ENCODE results near the gene SLC16A7.

SLC16A7 gene

DNA sequence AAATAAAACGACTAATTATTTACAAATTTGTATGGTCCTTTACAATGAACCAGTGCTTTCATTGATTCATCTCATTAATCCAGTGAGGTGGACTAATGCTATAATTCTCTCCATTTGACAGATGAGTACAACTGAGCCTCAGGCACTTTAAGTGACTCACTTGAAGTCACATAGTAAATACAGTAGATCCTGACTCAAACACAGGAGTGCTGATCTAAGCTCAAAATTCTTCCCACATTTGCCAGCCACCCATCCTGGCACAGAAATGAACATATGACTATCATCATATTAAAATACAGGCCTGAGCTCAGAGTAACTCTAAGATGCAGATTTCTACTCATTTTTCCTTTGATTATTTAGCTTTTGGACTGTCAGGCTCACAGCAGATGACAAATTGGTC lies 30.6 kb downstream of the SLC16A7 start:
- no peaks in the 10 kb centered on the region for H3K27me3 ChIP-seq (ENCODE audit: control insufficient read depth, insufficient read depth, low read length)
- no peak overlapping the region for H3K9ac ChIP-seq (ENCODE audit: low read depth, low read length)
- no peaks in the 10 kb centered on the region for H3K4me1 ChIP-seq (ENCODE audit: control insufficient read depth, insufficient read depth, low read length)
- H3K4me3 ChIP-seq (ENCODE audit: low read depth, low read length), result no peak overlapping the region
- H3K9me3 ChIP-seq (ENCODE audit: control insufficient read depth, insufficient read depth, low read length), result no peaks in the 10 kb centered on the region
- H3K36me3 ChIP-seq (ENCODE audit: control insufficient read depth, insufficient read depth, low read length), result no peaks in the 10 kb centered on the region

DNA sequence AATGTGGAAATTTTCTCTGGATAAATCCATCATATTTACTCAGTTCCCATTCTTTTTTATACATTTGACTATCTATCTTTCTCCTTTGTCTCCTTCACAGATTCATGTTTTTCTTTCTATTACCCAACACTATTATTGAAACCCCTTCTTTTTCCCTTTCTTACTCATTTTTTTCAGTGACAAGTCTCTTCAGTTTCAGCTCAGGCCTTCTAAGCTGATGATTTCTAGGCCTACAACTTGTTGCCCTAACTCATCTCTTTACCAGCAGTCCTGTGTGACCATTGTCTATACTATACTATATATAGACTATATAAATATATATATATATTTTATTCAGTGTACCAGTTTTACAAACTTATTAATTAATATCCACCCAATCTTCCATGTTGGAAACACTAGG lies 31.8 kb downstream of the SLC16A7 start:
- Histone ChIP-seq H3K9me3 (ENCODE audit: control insufficient read depth, insufficient read depth, low read length) (no peaks in the 10 kb centered on the region), H3K9ac (ENCODE audit: low read depth, low read length) (no peak overlapping the region)

DNA sequence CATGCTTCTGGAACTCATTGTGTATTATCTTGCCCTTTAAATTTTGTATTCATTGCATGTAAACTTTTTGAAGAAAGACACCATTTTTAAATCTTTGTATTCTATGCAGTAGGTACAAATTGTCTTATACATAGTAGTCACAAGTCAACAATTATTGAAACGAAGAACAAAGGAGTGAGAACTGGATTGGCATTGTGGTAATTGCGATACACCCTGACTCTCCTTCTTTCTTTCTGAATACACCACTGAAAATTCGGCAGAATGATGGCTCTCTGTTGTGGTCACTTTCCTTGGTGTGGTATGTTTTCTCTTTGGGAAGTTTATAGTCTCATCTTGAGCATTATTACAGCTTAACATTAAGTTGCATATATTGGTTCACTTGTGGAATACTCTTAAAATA lies 34.1 kb downstream of the SLC16A7 start:
- no peaks in the 10 kb centered on the region for H3K9me3 ChIP-seq (ENCODE audit: control insufficient read depth, insufficient read depth, low read length)
- no peak overlapping the region for H3K9ac ChIP-seq (ENCODE audit: low read depth, low read length)
- no peaks in the 10 kb centered on the region for H3K36me3 ChIP-seq (ENCODE audit: control insufficient read depth, insufficient read depth, low read length)
- H3K4me3 ChIP-seq (ENCODE audit: low read depth, low read length), result no peak overlapping the region
- H3K4me1 ChIP-seq (ENCODE audit: control insufficient read depth, insufficient read depth, low read length), result no peaks in the 10 kb centered on the region
- no peaks in the 10 kb centered on the region for H3K27me3 ChIP-seq (ENCODE audit: control insufficient read depth, insufficient read depth, low read length)

More for the DNA sequence above, 31.8 kb downstream of the SLC16A7 start:
- Histone ChIP-seq H3K4me1 (ENCODE audit: control insufficient read depth, insufficient read depth, low read length) (no peaks in the 10 kb centered on the region), H3K27me3 (ENCODE audit: control insufficient read depth, insufficient read depth, low read length) (no peaks in the 10 kb centered on the region), H3K4me3 (ENCODE audit: low read depth, low read length) (no peak overlapping the region), H3K36me3 (ENCODE audit: control insufficient read depth, insufficient read depth, low read length) (no peaks in the 10 kb centered on the region)

DNA sequence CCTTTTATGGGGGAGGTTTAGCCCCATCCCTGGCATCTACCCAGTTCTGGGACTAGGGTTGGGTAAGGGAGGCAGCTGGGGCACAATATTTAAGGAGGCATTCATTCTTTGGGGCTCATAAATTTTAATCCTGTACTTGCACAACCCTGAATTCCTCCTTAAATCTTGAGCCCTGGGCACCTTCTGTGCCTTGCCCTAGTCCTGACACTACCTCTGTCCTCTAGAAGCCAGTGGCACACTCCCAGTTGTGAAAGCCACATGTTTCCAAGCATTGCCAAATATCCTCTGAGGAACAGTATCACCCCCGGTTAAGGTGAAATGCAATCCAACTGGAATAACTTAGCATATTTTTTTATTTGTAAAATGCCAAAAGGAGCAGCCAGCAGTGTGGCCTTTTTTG lies 36.6 kb downstream of the SLC16A7 start:
- no peaks in the 10 kb centered on the region for H3K36me3 ChIP-seq (ENCODE audit: control insufficient read depth, insufficient read depth, low read length)

DNA sequence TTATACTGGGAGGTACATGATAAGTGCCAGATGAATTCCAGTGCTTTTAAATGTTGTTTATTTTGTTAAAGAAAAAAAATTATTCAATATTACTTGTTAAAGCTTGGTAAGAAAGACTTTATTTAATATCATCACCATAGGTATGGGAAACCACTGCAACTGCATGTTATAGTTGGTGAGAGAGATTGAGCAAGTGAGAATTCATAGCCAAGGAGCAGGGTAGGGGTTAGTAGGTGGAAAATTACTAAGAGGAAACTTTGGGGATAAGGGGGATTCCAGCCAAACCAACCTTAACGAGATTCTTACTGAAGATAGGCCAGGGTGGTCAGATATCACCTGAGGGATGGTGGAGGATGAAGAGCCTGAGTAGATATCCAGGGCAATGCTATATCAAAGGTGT lies 38.4 kb downstream of the SLC16A7 start:
- Histone ChIP-seq H3K4me3 (ENCODE audit: low read depth, low read length) (no peak overlapping the region), H3K36me3 (ENCODE audit: control insufficient read depth, insufficient read depth, low read length) (no peaks in the 10 kb centered on the region)

More for the DNA sequence above, 36.6 kb downstream of the SLC16A7 start:
- H3K9ac ChIP-seq (ENCODE audit: low read depth, low read length), result no peak overlapping the region
- H3K27me3 ChIP-seq (ENCODE audit: control insufficient read depth, insufficient read depth, low read length), result no peaks in the 10 kb centered on the region
- no peaks in the 10 kb centered on the region for H3K4me1 ChIP-seq (ENCODE audit: control insufficient read depth, insufficient read depth, low read length)
- H3K4me3 ChIP-seq (ENCODE audit: low read depth, low read length), result no peak overlapping the region
- no peaks in the 10 kb centered on the region for H3K9me3 ChIP-seq (ENCODE audit: control insufficient read depth, insufficient read depth, low read length)

DNA sequence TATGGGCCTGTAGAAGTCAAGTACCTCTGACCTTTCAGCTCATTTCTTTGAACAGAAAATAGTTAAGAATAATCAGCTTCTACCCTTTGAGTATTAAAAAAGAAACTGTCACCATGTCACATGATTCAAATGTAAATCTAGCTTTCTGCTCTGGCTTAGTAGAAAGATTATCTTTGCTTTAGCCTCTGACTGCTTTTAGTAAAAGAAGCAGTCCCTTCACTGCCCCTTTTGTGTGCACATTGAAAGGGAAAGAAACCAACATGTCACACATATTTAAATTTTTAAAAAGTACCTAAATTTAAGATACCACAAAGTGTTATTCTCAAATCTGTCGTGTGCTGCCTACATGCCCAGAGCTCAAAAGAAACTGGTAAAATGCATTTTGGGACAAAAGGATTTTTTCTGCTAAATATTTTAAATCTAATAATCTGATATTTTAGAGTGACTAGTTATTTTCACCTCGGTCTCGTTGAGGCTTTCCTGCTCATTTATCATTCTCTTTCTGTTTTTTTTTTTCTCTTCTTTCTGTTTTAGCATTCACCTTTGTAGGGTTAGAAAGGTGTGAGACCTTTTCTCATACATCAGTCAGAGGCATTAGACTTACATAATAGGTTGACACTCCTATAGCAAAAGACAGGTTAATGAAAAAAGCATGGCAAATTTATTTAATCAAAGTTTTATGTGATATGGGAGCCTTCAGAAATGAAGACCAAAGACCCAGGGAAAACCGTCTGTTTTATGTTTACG lies 41.3 kb downstream of the SLC16A7 start:
- no peaks in the 10 kb centered on the region for H3K36me3 ChIP-seq (ENCODE audit: control insufficient read depth, insufficient read depth, low read length)
- H3K9me3 ChIP-seq (ENCODE audit: control insufficient read depth, insufficient read depth, low read length), result no peaks in the 10 kb centered on the region
- no peak overlapping the region for H3K4me3 ChIP-seq (ENCODE audit: low read depth, low read length)
- no peak overlapping the region for H3K9ac ChIP-seq (ENCODE audit: low read depth, low read length)
- peaks cover 2% of the 10 kb centered on the region for H3K4me1 ChIP-seq (ENCODE audit: control insufficient read depth, insufficient read depth, low read length)
- no peaks in the 10 kb centered on the region for H3K27me3 ChIP-seq (ENCODE audit: control insufficient read depth, insufficient read depth, low read length)

More for the DNA sequence above, 38.4 kb downstream of the SLC16A7 start:
- H3K4me1 ChIP-seq (ENCODE audit: control insufficient read depth, insufficient read depth, low read length), result no peaks in the 10 kb centered on the region
- H3K27me3 ChIP-seq (ENCODE audit: control insufficient read depth, insufficient read depth, low read length), result no peaks in the 10 kb centered on the region
- H3K9me3 ChIP-seq (ENCODE audit: control insufficient read depth, insufficient read depth, low read length), result no peaks in the 10 kb centered on the region
- H3K9ac ChIP-seq (ENCODE audit: low read depth, low read length), result no peak overlapping the region

DNA sequence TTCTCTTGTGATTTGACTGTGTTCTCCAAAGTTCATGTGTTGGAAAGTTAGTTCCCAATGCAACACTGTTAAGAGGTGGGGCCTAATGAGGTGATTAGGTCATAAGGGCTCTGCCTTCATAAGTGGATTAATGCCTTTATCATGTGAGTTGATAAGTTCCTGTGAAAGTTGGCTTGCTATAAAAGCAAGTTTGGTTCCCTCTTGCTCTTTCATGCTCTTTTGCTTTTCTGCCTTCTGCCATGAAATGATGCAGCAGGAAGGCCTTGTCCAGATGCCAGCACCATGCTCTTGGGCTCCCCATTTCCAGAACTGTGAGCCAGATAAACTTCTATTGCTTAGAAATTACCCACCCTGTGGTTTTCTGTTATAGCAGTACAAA lies 41.9 kb downstream of the SLC16A7 start:
- Histone ChIP-seq H3K4me3 (ENCODE audit: low read depth, low read length) (no peak overlapping the region), H3K9ac (ENCODE audit: low read depth, low read length) (no peak overlapping the region), H3K4me1 (ENCODE audit: control insufficient read depth, insufficient read depth, low read length) (peaks cover 2% of the 10 kb centered on the region), H3K27me3 (ENCODE audit: control insufficient read depth, insufficient read depth, low read length) (no peaks in the 10 kb centered on the region), H3K36me3 (ENCODE audit: control insufficient read depth, insufficient read depth, low read length) (no peaks in the 10 kb centered on the region), H3K9me3 (ENCODE audit: control insufficient read depth, insufficient read depth, low read length) (no peaks in the 10 kb centered on the region)

DNA sequence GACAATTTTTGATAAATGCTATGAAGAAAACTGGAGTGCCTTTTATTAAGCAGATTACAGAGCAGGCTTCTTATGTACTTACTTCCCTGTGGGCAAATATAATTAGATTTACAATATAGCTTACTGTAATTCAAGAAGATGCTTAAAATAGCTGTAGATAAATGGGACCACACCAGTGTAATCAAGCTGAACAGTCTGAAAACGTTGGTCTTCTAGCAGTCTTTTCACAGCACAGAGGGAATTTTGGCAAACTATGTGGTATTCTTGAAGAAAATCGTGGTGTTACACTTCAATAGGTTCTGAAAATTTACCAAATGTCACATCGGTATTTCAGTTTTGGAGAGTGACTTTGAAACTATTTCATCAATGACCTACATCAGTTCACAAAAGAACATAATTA lies 47.7 kb downstream of the SLC16A7 start:
- peaks cover 2% of the 10 kb centered on the region for H3K4me1 ChIP-seq (ENCODE audit: control insufficient read depth, insufficient read depth, low read length)
- H3K9me3 ChIP-seq (ENCODE audit: control insufficient read depth, insufficient read depth, low read length), result no peaks in the 10 kb centered on the region
- H3K4me3 ChIP-seq (ENCODE audit: low read depth, low read length), result no peak overlapping the region

DNA sequence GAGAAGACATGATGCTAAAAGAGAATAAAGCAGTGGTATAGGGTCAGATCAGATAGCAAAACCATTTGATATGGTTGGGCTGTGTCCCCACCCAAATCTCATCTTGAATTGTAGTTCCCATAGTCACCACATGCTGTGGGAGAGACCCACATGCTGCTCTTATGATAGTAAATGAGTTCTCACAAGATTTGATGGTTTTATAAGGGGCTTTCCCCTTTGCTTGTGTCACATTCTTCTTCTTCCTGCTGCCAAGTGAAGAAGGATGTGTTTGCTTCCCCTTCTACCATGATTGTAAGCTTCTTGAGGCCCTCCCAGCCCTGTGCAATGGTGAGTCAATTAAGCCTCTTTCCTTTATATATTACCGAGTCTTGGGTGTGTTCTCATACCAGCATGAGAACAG lies 49.4 kb downstream of the SLC16A7 start:
- no peaks in the 10 kb centered on the region for H3K4me1 ChIP-seq (ENCODE audit: control insufficient read depth, insufficient read depth, low read length)

More for the DNA sequence above, 47.7 kb downstream of the SLC16A7 start:
- no peaks in the 10 kb centered on the region for H3K36me3 ChIP-seq (ENCODE audit: control insufficient read depth, insufficient read depth, low read length)
- no peaks in the 10 kb centered on the region for H3K27me3 ChIP-seq (ENCODE audit: control insufficient read depth, insufficient read depth, low read length)
- no peak overlapping the region for H3K9ac ChIP-seq (ENCODE audit: low read depth, low read length)

DNA sequence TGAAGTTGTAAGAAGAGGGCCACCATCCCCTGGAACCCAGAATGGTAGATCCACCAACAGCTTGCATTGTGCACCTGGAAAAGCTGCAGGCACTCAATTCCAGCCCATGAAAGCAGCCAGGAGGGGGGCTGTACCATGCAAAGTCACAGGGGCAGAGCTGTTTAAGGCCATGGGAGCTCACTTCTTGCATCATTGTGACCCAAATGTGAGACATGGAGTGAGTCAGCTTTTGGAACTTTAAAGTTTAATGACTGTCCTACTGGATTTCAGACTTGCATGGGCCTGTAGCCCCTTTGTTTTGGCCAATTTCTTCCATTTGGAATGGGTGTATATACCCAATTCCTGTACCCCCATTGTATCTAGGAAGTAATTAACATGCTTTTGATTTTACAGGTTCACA lies 50.8 kb downstream of the SLC16A7 start:
- no peak overlapping the region for H3K9ac ChIP-seq (ENCODE audit: low read depth, low read length)
- H3K9me3 ChIP-seq (ENCODE audit: control insufficient read depth, insufficient read depth, low read length), result no peaks in the 10 kb centered on the region

More for the DNA sequence above, 49.4 kb downstream of the SLC16A7 start:
- Histone ChIP-seq H3K4me3 (ENCODE audit: low read depth, low read length) (no peak overlapping the region), H3K27me3 (ENCODE audit: control insufficient read depth, insufficient read depth, low read length) (no peaks in the 10 kb centered on the region), H3K9ac (ENCODE audit: low read depth, low read length) (no peak overlapping the region), H3K9me3 (ENCODE audit: control insufficient read depth, insufficient read depth, low read length) (no peaks in the 10 kb centered on the region), H3K36me3 (ENCODE audit: control insufficient read depth, insufficient read depth, low read length) (no peaks in the 10 kb centered on the region)

DNA sequence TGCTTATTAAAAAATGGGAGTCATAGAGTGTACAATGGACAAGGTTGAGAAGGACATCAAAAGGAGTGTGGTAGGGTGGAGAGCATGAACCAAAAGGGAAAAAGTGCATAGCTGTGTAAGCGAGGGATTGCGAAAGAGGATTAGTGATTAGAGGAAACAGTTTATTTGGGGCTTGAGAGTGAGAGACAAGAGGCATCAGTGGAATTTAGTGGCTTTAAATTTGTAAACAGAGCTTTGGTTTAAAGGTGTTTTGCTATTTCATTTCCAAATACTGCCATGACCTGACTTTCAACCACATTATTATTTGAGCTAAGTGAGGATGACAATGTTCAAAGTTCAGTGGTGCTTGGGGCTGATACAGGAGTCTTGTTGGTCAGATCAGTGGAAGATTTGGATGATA lies 53.4 kb downstream of the SLC16A7 start:
- Histone ChIP-seq H3K36me3 (ENCODE audit: control insufficient read depth, insufficient read depth, low read length) (no peaks in the 10 kb centered on the region), H3K27me3 (ENCODE audit: control insufficient read depth, insufficient read depth, low read length) (no peaks in the 10 kb centered on the region), H3K9me3 (ENCODE audit: control insufficient read depth, insufficient read depth, low read length) (no peaks in the 10 kb centered on the region), H3K4me1 (ENCODE audit: control insufficient read depth, insufficient read depth, low read length) (no peaks in the 10 kb centered on the region), H3K4me3 (ENCODE audit: low read depth, low read length) (no peak overlapping the region), H3K9ac (ENCODE audit: low read depth, low read length) (no peak overlapping the region)

More for the DNA sequence above, 50.8 kb downstream of the SLC16A7 start:
- Histone ChIP-seq H3K4me3 (ENCODE audit: low read depth, low read length) (no peak overlapping the region), H3K36me3 (ENCODE audit: control insufficient read depth, insufficient read depth, low read length) (no peaks in the 10 kb centered on the region), H3K27me3 (ENCODE audit: control insufficient read depth, insufficient read depth, low read length) (no peaks in the 10 kb centered on the region), H3K4me1 (ENCODE audit: control insufficient read depth, insufficient read depth, low read length) (no peaks in the 10 kb centered on the region)

DNA sequence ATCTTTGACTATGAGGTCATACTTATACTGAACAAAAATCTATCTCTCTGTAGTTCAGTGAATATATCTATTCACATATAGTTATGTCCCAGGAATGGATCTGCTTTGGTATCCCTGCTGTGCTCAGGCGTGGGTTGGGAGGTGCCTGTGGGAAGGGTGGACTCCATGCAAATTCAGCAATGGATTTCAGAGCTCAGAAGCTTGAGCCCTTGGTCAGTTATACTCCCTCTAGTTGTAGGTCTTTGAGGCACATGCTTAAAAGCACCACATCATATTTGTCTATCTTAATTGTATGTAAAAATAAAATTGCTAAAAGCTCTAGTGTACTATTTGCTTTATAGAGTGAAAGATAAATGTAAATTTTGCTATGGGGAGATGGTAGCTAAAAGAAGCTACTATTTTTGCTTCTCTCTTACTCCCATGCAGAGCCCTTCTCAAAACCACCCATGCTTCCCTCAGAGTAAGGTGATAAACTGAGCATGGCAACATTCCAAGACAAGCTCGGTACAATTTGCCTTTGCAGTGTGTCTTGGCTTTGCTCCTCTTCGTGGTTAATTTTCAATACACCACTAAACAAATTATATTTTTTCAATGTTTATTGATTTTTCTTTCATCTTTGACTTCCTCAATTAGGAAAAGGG lies 54.9 kb downstream of the SLC16A7 start:
- H3K4me1 ChIP-seq (ENCODE audit: control insufficient read depth, insufficient read depth, low read length), result no peaks in the 10 kb centered on the region
- H3K9ac ChIP-seq (ENCODE audit: low read depth, low read length), result no peak overlapping the region
- no peak overlapping the region for H3K4me3 ChIP-seq (ENCODE audit: low read depth, low read length)
- no peaks in the 10 kb centered on the region for H3K36me3 ChIP-seq (ENCODE audit: control insufficient read depth, insufficient read depth, low read length)
- H3K9me3 ChIP-seq (ENCODE audit: control insufficient read depth, insufficient read depth, low read length), result no peaks in the 10 kb centered on the region
- no peaks in the 10 kb centered on the region for H3K27me3 ChIP-seq (ENCODE audit: control insufficient read depth, insufficient read depth, low read length)

All from iPS-15b (cell line).